ENCODE data around the gene PPP1R3E. TPM values are rescaled to one million over a fixed set of nuclear protein-coding genes. Genes with fewer than 3 reads are reported as not detected.

PPP1R3E gene
- total and polyA plus RNA-seq, 2 of the 13 experiments (the other 11 are each of a cell fraction or from before 2014, with no cell fraction given) = 16.5 to 26.5 TPM

DNA sequence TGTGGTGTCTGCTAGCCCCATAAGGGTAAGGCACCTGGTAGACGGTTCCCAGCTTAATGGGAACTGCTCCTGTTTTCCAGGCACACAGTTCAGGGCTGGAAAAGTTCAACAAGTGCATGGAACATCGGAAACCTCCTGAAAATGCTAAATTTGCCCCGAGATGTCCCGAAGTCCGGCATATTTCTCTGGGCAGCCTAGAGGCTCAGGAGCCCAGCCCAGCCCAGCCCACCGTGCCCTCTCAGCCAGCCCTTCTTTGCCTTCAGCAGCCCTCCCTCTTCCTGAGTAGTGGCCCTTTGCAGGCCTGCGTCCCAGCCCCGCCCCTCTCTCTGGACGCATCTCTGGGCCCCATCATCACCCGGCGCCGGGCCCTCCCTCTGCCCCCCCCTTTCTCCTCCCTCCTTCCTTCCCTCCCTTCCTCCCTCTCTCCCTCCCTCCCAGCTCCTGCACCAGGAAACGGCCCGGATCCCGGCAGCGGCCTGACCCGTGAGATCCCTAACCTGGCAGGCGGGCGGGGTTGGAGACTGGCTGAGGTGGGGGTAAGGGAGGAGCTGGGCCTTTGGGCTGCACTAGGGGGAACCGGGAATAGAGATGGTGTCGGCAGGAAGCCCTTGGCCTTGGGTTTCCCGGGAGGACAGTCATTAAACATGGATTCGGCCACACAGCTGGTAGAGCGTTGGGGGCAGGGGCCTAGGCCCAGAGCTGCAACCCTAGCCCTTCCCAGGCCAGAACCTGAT is 3.9 kb upstream of the PPP1R3E start, which contains the start of gene BCL2L2 (continued):
- TF ChIP-seq ZNF318 (CRISPR knock-in tag; IDR thresholded peaks at IDR 0.05) = peak; percentile 32
- TF ChIP-seq ZNF672 (CRISPR knock-in tag; IDR thresholded peaks at IDR 0.05) = no peak
- TF ChIP-seq PCBP1 (IDR thresholded peaks at IDR 0.05; ENCODE audit: borderline replicate concordance, low read depth, low read length) = peak; percentile 100
- TF ChIP-seq NR2F6 (IDR thresholded peaks at IDR 0.05) = peak; percentile 10; the same call in 1 of the 2 replicates
- TF ChIP-seq NR2F6 (CRISPR knock-in tag; IDR thresholded peaks at IDR 0.05) = peak; percentile 85
- TF ChIP-seq MTA3 (CRISPR knock-in tag; IDR thresholded peaks at IDR 0.05) = no peak
- no peak for TF ChIP-seq HOXA9 (CRISPR knock-in tag; IDR thresholded peaks at IDR 0.05; ENCODE audit: borderline replicate concordance)
- peak in 1 of 2 experiments; percentile 90; a peak in 2 of 4 replicates for TF ChIP-seq POLR2A (IDR thresholded peaks at IDR 0.05; ENCODE audit: insufficient read depth in 1 of 2, low read depth in 2 of 2, low read length in 2 of 2)
- TF ChIP-seq CENPX (CRISPR knock-in tag; IDR thresholded peaks at IDR 0.05) = no peak
- peak; percentile 60; the same call in 1 of the 2 replicates for TF ChIP-seq KDM1A (CRISPR knock-in tag; IDR thresholded peaks at IDR 0.05)
- TF ChIP-seq ELF3 (CRISPR knock-in tag; IDR thresholded peaks at IDR 0.05) = peak; percentile 99
- no peak; the same call in none of the 2 replicates for TF ChIP-seq RFXANK (CRISPR knock-in tag; IDR thresholded peaks at IDR 0.05)
- peak; percentile 86 for TF ChIP-seq ZNF331 (CRISPR knock-in tag; IDR thresholded peaks at IDR 0.05)
- peak; percentile 9; the same call in 1 of the 2 replicates for TF ChIP-seq CHCHD3 (CRISPR knock-in tag; IDR thresholded peaks at IDR 0.05)
- TF ChIP-seq ZNF503 (CRISPR knock-in tag; IDR thresholded peaks at IDR 0.05) = 0 out of 2 replicates have a peak, but pooled peaks have one; percentile 77
- TF ChIP-seq, protein P1, sequence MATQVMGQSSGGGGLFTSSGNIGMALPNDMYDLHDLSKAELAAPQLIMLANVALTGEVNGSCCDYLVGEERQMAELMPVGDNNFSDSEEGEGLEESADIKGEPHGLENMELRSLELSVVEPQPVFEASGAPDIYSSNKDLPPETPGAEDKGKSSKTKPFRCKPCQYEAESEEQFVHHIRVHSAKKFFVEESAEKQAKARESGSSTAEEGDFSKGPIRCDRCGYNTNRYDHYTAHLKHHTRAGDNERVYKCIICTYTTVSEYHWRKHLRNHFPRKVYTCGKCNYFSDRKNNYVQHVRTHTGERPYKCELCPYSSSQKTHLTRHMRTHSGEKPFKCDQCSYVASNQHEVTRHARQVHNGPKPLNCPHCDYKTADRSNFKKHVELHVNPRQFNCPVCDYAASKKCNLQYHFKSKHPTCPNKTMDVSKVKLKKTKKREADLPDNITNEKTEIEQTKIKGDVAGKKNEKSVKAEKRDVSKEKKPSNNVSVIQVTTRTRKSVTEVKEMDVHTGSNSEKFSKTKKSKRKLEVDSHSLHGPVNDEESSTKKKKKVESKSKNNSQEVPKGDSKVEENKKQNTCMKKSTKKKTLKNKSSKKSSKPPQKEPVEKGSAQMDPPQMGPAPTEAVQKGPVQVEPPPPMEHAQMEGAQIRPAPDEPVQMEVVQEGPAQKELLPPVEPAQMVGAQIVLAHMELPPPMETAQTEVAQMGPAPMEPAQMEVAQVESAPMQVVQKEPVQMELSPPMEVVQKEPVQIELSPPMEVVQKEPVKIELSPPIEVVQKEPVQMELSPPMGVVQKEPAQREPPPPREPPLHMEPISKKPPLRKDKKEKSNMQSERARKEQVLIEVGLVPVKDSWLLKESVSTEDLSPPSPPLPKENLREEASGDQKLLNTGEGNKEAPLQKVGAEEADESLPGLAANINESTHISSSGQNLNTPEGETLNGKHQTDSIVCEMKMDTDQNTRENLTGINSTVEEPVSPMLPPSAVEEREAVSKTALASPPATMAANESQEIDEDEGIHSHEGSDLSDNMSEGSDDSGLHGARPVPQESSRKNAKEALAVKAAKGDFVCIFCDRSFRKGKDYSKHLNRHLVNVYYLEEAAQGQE (IDR thresholded peaks at IDR 0.05; ENCODE audit: borderline replicate concordance in 1 of 2, low read depth in 1 of 2, low read length in 2 of 2) = peak in 1 of 2 experiments; percentile 70; a peak in 2 of 4 replicates
- peak; percentile 97; the same call in 1 of the 2 replicates for TF ChIP-seq SNAPC2 (CRISPR knock-in tag; IDR thresholded peaks at IDR 0.05)
